ACHN (cell line): Measurements from ENCODE around the gene KIAA1671.

Source experiments
- DNase-seq: peaks from one replicate; pipeline ENCODE4 v3.0.0-alpha.2; 2015
- in situ Hi-C: cut with HindIII; loops from 2 replicates; pipeline ENCODE4 v1.10.0; 2017; ENCODE audit warnings: low sequenced_read_pairs, low pct_ligation_motif_present, low pct_unique_long_range_greater_than_20kb

KIAA1671 gene

DNA sequence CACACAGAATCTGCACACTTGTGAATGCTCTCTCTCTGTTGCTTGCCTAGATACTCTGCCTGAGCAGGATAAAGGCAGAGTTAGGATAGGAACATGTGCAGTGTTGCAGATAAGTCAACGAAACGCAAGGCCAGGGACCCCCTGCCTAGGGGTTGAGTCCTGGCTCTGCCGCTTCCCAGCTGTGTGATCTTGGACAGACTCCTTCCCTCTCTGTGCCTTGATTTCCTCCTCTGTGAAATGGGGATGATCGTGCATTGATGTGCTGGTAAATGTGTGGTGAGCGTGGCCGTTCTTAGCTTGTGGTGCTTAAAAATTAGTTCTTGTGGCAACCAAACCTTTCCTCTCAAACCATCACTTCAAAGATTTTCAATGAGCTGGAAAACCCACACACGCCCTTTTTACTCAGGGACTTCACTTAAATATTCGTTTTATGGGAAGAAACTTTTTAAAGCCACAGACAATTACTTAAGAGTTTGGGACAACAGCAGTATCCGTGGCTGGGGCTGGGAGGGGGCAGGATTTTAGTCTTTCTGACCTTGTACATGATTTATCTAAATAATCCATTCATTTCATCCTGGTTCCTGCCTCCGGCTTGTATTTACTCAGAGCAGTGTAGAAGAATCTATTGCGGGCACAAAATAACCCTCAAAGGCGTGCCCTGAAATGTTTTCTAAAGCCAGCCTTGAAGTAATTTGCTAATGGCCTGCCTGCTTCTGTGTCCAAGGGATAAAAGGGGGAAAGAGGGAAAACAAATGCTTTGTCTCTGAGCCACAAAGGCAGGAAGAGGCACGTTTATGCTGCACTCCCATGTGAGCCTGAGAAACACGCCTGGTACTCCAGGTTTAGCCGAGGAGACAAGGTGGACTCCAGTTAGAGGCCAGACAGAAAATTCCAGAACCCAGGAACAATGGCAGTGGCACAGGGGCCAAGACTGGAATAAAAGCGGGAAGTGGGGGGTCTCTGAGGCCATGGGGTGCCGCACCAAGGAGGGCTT is 162.2 kb downstream of the KIAA1671 start:
- in situ Hi-C loops, result no loop called here
- DNase-seq, result no peak

DNA sequence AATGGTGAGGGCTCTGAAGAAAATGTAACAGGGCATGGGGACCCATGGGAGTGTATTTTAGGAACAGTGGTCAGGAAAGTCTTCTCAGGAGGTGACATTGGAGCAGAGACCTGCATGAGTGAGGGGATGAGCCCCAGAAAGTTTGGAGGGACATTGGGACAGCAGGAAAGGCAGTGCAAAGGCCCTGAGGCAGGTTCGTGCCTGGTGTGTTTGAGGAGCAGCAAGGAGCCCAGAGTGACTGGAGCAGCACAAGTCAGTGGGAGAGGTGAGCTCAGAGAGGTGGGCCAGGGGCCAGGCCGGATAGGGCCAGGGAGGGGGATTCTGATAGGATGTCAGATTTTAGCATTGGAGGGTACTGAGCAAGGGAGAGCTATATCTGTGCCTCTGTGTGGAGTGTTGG is 167.1 kb downstream of the KIAA1671 start:
- in situ Hi-C loops, result no loop called here
- no peak for DNase-seq

DNA sequence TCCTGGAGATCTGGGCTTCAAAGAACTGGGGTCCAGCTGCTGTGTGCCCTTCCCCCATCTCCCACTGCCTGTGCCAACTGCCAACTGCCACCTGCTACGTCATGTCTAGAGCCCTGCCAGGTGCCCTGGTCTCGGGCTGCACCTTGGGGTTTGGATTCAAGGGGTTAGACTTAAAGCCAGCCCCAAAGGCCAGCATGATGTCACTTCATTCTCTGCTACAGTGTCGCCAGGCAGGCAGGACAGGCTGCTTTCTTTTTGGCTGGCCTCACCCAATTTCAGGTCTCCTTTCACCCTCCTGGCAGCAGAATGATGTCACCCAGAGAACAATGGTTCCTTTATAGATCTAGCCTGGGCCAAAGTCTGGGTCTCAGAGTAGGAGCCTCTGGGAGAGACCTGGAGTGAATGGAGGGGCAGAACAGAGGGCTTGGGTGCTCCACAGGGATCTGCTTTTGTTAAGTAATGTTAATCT is 167.6 kb downstream of the KIAA1671 start:
- in situ Hi-C loops, result no loop called here
- DNase-seq, result no peak

GRCh38 chr22:25120761-25121212 is 168.3 kb downstream of the KIAA1671 start:
- in situ Hi-C loops, result no loop called here
- no peak for DNase-seq

DNA sequence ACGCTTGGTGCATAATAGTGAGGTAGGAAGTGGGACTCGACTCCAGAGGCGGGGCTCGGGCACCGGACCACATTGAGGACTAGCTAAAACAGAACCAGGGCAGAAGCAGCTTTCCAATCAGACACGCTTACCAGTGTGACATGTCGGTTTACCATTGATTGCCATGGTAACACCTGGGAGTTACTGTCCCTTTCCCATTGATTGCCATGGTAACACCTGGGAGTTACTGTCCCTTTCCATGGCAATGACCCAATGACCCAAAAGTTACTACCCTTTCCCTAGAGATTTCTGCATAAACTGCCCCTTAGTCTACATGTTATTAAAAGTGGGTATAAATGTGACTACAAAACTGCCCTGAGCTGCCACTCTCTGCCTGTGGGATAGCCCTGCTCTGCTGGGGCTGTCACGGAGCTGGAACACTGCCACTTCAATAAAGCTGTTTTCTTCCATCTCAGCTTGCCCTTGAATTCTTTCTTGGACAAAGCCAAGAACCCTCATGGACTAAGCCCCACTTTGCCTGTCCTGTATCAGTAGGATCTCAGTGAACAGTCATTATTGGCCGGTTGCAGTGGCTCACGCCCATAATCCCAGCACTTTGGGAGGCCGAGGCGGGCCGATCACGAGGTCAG is 169.7 kb downstream of the KIAA1671 start:
- in situ Hi-C loops, result no loop called here
- no peak for DNase-seq

DNA sequence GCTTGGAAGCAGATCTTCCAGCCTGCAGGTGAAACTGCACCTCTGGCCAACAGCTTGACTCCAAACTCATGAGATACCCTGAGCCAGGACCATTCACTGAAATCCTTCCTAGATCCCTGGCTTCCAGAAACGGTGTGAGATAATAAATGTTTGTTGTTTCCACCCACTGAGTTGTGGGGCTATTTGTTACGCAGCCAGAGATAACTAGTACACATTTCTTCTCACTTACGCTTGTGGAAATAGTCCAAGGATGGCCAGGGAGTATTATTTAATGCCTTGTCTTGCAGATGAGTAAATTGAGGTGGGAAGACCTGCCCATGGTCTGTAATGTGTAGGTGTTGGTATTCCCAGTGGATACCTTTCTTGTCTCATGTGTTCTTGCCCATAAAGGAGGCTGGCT is 171.2 kb downstream of the KIAA1671 start:
- in situ Hi-C loops, result no loop called here
- DNase-seq, result no peak

GRCh38 chr22:25125693-25126357 is 173.3 kb downstream of the KIAA1671 start:
- DNase-seq, result no peak
- in situ Hi-C loops, result no loop called here

- in situ Hi-C loops, result no loop called here
- no peak for DNase-seq
Measured at GRCh38 chr22:25126510-25126909, 174.0 kb downstream of the KIAA1671 start.

DNA sequence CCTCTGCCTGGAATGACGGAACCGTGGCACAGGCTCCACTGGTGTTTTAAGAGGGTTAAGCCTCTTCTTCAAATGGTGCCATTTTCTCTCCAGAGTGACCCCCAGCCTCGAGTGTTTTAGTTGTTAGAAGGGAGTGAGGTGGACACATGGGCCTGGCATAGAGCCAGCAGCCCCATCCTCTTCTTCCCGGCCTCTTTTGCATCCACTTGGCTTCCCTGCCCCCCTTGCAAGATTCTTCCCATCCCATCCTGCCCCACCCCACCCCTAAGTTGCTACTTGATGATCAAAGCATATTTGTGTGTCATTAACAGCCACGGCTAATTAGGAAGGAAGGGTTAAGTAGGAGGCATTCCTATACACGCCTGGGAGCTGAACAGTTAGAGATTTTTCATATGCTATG is 174.8 kb downstream of the KIAA1671 start:
- in situ Hi-C loops, result no loop called here
- no peak for DNase-seq

- in situ Hi-C loops, result no loop called here
- no peak for DNase-seq
Measured at GRCh38 chr22:25130462-25130861, 177.9 kb downstream of the KIAA1671 start.

DNA sequence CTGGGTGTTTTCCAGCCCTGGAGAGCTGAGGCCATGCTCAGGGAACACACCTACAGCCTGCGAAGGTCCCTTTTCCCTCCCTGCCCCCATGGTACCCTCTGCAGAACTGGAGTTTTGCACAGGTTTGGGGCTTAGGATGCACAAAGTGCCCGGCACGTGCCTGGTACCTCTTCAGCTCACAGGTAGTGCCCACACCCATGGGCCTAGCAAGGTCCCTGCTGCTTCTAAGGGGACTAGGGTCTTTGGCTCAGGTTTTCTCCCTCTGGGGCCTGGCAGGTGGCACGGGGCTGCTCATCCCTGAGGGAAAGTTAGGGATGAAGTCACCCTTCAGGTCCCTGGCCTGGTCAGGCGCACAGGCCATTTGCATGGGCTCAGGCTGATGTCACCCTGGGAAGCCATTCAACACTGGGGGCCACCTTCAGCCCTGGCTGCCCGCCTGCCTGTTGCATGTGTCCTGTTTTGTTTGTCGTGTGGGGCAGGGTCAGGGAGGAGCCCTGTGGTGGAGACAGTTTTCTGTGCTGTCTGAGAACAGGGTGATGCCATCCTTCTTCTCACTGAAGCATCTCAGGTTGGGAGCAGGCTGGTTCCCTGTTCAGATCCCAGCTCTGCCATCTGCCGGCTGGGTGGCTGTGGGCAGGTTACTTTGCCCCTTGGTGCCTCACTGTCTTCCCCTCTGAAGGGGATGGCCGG is 178.8 kb downstream of the KIAA1671 start:
- no peak for DNase-seq
- in situ Hi-C loops, result no loop called here

DNA sequence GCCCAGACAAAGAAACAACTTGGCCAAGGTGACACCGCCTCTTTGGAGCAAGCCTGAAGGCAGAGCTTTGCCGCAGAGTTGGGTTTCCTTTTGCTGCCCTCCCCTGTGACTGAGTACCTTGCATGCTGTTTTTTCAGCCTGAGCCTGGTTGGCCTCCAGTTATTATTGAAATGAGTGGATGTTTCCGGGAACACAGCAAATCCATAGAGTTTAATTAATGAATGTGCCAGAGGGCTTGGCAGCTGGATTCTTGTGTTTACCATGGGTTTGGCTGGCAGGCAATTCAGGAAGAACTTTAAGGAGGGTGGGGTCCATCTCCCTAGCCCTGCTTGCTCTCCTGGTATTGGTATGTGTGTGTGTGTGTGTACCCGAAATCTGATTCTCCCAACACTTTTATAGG is 181.5 kb downstream of the KIAA1671 start:
- DNase-seq, result no peak
- in situ Hi-C loops, result no loop called here

DNA sequence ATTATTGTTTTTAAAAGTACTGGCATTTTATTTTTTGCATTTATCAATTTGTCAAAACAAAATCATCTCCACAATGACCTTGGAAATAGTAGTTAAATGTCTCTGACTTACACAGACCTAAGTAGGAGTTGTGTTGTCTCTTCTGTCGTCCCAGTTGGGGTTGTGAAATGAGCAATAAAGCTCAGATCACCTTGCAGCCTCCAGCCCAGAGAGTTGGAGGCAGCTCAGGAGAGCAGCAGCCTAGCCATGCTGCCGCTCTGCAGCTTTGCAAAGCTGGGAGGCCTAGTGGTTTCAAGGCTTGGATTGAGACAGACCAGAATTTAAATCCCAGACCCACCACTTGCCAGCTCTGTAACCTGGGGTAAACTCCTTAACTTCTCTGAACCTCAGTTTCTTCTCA is 181.9 kb downstream of the KIAA1671 start:
- in situ Hi-C loops, result no loop called here

GRCh38 chr22:25136953-25137576 is 184.5 kb downstream of the KIAA1671 start:
- in situ Hi-C loops, result no loop called here
- no peak for DNase-seq

More for the DNA sequence above, 181.9 kb downstream of the KIAA1671 start:
- DNase-seq, result no peak

- no peak for DNase-seq
- in situ Hi-C loops, result no loop called here
Measured at GRCh38 chr22:25137577-25138525, 185.3 kb downstream of the KIAA1671 start.

- in situ Hi-C loops, result no loop called here
Measured at GRCh38 chr22:25139062-25139461, 186.5 kb downstream of the KIAA1671 start.

DNA sequence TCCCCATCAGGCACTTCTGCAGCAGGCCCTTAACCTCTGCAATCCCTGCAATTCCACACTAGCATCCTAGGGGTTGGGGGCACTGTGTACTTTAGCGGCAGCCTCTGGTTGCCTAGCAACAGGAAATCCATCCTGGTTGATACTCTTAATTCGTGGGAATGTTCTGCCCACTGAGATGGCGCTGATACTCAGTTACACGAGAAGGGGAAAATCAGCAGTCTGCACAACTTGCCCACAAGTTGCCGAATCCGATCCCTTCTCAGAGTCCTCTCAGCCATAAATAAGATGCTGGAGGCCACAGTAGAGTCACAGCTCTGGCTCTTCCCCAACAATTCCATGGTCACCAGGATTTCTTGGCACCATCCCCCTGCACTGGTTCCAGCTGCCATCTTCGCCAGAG is 189.6 kb downstream of the KIAA1671 start:
- no peak for DNase-seq
- in situ Hi-C loops, result no loop called here

More at GRCh38 chr22:25139062-25139461, 186.5 kb downstream of the KIAA1671 start:
- no peak for DNase-seq
